Left lobe of liver (tissue), 2 donors: ENCODE data around the gene GNB4. TPM values are rescaled to one million over a fixed set of nuclear protein-coding genes. Genes with fewer than 3 reads are reported as not detected.

Experiments
- ATAC-seq: fragments of 200-7000 bp; cut with Tn5 transposase; one replicate; pipeline ENCODE4 v1.9.1; 2020; ENCODE audit warnings: mild to moderate bottlenecking, moderate library complexity
- DNase-seq: peaks from one replicate; pipeline ENCODE4 v3.0.0-alpha.2; 2020; ENCODE audit warnings: low spot score
- total RNA-seq: library from RNA; stranded (reverse); gene quantifications from one replicate; pipeline ENCODE4 v1.2.1, GENCODE V29; 2021
- donor health status: DM: no; HTN: no; CAD: no; lungs with moderate emphysema.
- donor health status: DM: no; HTN: yes; CAD: no.

GNB4 gene
- total RNA-seq, 1 donor from 2014 or later: 3.3 TPM

- DNase-seq: no peak
- no peak for ATAC-seq
Observed at GRCh38 chr3:179438841-179439240, 12.4 kb downstream of the GNB4 start.

DNA sequence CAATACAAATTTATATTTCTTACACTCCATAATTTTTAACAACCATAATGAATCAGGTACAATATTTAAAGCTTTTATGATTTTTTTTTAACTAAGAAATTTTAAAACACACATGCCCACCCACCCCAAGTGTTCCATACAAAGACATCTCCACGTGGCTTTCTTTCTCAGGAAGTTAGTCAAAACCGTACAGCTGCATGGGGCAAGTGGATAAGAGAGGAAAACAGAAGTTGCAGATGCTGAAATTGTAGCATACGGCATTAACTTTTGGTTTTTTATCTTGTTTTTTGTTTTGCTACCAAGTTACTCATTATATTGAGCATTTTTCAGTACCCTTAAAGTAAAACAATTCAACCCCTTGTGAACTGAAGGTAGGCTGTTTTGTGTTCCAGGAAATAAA lies 14.8 kb downstream of the GNB4 start:
- ATAC-seq (no peak), DNase-seq (no peak)

GRCh38 chr3:179432451-179432850 lies 18.8 kb downstream of the GNB4 start:
- no peak for ATAC-seq

GRCh38 chr3:179432021-179432420 lies 19.2 kb downstream of the GNB4 start:
- ATAC-seq (no peak), DNase-seq (no peak)

More at GRCh38 chr3:179432451-179432850, 18.8 kb downstream of the GNB4 start:
- DNase-seq: no peak

GRCh38 chr3:179430277-179430870 lies 20.9 kb downstream of the GNB4 start:
- ATAC-seq (no peak), DNase-seq (no peak)

GRCh38 chr3:179428876-179429548 lies 22.3 kb downstream of the GNB4 start:
- no peak for ATAC-seq
- no peak for DNase-seq

DNA sequence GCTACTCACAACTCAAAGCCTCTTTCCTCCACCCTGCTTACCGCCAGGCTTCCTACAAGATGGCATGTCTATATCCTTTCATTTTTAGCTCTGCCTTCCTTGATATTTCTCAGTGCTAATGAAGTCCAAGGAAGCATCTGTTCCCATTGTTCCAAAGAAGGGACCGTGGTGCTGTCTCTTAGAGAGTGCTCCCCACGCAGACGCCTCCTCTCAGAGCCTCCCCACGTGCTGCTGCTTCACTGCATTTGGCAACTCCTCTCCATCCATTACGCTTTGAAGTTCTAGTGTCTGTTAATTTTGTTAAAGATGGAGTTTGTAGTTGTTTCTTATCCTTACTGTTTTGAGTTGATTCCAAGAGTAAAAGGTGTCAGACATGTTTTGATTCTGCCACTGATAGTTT lies 26.2 kb downstream of the GNB4 start:
- ATAC-seq (no peak), DNase-seq (no peak)

GRCh38 chr3:179421500-179421899 lies 29.8 kb downstream of the GNB4 start:
- DNase-seq: no peak
- ATAC-seq: no peak

GRCh38 chr3:179418610-179419009 lies 32.7 kb downstream of the GNB4 start:
- ATAC-seq (no peak), DNase-seq (no peak)

DNA sequence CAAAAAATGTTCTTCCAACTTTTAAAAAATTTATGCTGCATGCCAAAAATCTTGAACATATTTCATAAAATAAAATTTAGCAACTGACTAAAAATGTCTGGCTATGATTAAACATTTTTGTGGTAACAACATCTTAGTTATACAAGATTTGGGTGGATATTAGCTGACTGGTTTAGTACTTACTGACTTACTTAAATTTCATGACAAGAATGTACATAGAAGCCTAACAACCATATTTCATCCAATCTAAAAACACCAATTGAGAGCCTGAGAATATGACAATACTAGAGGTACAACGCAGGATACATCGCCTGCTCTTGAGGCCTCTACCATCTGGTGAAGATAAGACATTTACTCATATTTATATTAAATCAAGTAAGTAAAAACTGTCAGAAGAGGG lies 34.6 kb downstream of the GNB4 start:
- no peak for ATAC-seq

GRCh38 chr3:179415377-179415776 lies 35.9 kb downstream of the GNB4 start:
- ATAC-seq: no peak
- no peak for DNase-seq

More for the DNA sequence above, 34.6 kb downstream of the GNB4 start:
- DNase-seq: no peak

DNA sequence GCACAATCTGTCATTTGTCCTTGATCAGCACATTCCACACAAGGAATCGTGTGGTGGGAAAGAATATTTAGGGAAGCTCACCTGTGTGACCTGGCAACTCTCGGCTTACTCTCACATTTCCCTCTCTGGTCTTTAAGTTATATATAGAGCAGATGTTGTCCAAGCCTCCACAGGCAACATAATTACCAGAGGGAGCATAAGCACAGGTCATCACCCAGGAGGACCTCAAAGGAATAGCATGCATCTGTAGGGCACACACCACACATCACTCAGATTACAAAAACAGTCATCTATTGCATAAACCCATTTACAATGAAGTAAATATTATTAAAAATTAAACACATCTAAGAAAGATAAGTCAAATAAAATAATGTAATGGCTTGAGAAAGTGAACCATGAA lies 36.5 kb downstream of the GNB4 start:
- no peak for ATAC-seq

DNA sequence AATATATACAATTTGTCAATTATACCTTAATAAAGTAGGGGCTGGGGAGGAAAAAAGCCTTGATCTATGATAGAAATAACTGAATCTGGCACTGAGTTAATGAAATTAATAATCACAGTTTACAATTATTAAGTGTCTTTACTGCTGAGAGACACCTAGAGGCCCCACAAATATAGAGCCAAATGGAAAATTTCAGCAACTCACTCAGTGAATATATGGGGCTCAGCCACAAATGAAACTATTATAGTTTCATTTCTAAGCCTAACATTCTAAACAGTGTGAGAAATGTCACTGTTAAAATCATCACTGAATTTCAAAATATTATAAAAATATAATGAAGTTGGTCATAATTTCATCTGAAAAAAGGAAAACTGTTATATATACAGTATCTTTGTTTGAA lies 40.3 kb downstream of the GNB4 start:
- ATAC-seq (no peak), DNase-seq (no peak)

More for the DNA sequence above, 36.5 kb downstream of the GNB4 start:
- DNase-seq: no peak

DNA sequence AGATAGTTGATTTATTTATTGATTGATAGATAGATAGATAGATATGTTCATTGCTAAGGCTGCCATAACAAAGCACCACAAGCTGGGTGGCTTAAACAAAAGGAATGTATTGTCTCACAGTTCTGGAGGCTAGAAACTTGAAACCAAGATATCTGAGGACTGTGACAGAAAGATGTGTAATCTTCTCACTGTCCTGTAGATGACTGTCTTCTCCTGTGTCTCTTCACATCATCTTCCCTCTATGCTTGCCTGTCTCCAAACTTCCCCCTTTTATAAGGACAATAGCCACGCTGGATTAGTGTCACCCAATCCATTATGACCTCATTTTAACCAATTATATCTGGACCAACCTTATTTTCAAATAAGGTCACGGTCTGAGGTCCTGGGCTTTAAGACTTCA lies 40.9 kb downstream of the GNB4 start:
- DNase-seq (no peak), ATAC-seq (no peak)

DNA sequence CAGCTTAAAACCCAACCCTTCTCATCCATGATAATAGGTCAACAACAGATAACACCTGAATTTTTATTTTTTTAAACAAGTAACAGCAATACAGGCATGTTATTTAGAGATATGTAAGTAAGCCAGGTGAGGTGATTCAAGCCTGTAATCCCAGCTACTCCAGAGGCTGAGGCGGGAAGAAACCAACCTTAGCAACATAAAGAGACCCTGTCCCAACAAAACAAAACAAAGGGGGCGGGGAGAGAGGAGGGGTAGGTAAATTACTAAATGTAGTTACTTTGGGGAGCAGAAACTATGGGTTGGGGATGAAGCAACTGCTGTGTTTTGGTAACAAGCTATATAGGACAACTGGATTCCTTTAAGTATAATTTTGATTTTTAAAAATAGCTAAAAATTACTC lies 47.0 kb downstream of the GNB4 start:
- no peak for DNase-seq
- no peak for ATAC-seq

- ATAC-seq (no peak), DNase-seq (no peak)
Observed at GRCh38 chr3:179402963-179403362, 48.3 kb downstream of the GNB4 start.

DNA sequence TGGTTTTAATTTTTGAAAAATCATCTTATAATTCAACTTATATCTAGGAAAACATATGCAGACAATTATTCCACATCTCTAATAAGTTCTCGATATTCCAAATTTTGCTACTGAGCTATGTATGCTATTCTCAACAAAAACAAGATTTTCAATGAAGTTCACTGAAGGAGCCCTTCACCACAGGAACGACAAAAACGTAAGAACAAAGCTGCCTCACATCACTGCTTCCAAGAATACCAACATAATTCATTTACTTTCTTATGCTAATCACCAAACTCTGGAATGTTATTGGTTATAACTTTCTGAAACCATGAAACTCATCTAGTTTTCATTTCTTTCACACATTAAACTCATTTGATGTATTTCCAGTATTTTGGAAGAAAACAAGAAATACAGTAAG lies 49.7 kb downstream of the GNB4 start:
- DNase-seq: no peak
- ATAC-seq: no peak

DNA sequence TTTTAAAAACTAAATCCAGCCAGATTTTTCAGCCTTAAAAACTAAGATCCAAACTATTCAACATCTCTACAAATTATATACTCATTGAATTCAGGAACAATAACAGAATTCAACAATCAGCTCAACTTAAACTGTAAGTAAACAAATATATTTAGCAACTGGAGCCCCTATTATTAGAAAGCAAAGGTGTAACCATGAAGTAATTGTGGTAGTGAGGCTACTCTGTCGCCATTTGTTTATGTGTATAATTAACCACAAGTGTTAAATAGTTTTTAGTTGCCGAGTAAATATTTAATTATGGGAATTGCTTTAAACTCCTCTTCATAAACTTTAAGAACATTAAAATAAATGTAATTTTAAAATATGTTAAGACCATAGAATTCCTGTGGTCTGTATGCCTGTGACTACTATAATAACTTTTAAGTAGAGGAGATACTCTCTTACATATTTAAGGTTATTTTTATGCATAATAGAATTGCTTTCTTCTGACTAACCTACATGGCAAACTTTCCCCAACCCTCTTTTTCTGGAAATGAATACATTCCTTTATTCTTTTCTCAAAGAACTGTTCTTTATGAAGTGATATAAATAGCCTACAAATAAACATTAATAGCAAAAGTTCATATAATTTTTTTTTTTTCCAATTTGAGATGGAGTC lies 52.6 kb downstream of the GNB4 start:
- no peak for ATAC-seq
- DNase-seq: no peak

GRCh38 chr3:179391906-179392305 lies 59.4 kb downstream of the GNB4 start:
- no peak for DNase-seq

GRCh38 chr3:179376474-179376873 lies 74.8 kb downstream of the GNB4 start:
- DNase-seq: no peak
- no peak for ATAC-seq

More at GRCh38 chr3:179391906-179392305, 59.4 kb downstream of the GNB4 start:
- ATAC-seq: no peak

DNA sequence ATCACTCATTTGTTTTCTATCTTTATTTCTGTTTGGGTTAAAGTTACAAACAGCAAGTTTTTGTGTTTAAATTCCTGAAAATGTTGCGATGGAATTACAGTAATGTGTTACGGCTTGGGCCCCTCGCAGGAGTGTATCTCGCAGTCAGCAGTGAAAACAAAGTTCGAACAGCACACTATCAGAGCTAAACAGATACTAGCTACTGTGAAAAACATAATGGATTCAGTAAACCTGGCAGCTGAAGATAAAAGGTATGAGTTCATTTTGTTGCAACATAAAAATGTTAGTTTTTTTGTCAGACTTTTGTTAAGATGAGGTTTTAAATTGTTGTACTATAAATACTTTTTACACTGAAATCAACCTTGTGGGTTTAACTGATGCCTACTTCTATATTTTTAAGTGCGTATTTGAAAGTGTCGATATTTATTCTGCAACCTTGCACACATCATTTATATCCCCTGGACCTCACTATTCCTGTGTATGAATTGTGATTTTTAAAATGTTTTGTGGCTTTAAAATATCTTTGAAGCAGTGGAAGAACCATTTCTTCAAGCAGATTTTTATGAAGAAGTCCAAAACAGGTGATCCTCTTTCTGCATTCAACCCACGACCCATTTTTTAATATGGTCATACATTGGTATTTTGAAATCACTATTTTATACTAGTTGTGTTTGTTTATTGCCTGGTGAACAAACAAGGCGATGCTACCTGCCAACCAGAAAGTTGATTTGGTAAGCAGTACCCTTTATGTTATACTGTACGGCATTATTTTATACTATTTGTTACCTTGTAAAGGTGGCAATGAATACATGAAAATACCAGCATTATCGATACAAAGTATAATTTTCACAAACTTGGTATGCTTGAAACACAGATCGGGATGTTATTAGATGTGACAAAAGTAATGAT lies 75.9 kb downstream of the GNB4 start:
- no peak for DNase-seq
- no peak for ATAC-seq
